Stimulated activated CD4-positive, alpha-beta T cell treated with anti-CD3 and anti-CD28 coated beads, Interleukin-1b, Interleukin-23, amount 100 ng/mL, for 48 hours (primary cell): Measurements from ENCODE around the gene UGT2B28.
"Not testable (repeated sequence)": the region's sequence is repeated elsewhere in the genome, so short reads cannot be mapped to it uniquely, and the experiment has no call there.

Source experiments
- DNase-seq: peaks from one replicate; pipeline ENCODE4 v3.0.0-alpha.2; 2020

The UGT2B28 gene

DNA sequence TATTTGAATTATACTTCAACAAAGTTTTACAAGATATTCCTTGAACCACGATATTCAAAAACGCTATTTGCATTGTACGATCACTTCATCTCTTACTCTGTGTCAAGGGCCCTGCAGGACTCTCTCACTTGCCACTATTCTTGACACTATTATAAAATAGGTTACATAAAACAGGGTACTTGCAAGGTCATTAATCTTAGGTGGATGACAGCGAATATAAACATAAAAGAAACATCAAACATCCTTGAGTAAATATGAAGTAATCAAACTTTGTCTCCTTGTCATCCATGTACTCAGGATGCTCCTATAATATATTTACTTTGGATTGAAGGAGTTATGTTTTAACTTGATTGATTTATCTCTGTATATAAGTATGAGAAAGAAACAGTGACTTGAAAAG lies at the start of gene UGT2B28:
Gene UGT2B28 (plus strand): TSS at position 395 of the 400 bp plus-strand sequence. CDS start 26 bp downstream, outside the sequence.
- not testable (repeated sequence) for DNase-seq

DNA sequence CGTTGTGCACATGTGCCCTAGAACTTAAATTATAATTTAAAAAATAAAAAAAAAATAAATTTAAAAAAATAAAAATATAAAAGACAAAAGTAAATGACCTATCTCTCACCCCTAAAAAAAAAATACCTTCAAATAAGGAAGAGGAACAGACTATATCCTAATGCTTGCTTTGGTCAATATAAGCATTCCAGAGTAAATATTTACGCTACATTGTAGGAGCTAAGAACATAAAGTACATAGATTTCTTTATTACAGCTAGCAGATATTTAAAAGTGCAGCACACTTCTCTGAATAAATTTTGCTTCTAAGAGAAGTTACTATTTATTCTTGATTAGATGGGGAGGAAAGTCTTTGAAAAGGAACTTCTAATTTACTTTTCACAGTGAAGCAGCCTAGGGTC lies 41.2 kb upstream of the UGT2B28 start:
- no peak for DNase-seq

DNA sequence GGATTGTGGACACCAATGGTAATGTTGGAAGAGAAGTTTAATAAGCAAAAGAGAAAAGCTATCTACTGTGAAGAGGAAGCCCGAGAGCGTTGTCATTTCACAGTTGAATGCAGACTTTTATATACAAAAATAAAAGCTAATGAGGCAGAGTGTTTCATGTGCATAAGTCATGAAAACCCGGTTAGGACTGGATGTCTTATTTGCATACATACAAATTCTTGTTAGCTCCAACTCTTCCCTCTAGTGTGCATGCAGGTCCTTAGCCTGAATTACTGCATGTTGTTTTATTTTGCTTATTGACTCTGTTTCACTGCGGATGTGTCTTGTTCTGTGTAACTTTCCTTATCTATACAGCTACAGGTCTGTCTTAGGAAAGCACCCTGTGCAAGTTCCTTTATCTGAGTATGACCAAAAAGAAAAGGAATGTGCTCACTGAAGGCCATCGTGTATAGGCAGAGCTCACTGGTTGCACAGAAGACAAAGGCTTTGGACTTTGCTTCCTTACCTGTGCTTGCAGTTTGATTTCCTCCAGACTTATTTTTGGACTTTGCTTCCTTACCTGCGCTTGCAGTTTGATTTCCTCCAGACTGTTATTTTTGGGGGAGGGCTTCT lies 40.6 kb upstream of the UGT2B28 start:
- no peak for DNase-seq

DNA sequence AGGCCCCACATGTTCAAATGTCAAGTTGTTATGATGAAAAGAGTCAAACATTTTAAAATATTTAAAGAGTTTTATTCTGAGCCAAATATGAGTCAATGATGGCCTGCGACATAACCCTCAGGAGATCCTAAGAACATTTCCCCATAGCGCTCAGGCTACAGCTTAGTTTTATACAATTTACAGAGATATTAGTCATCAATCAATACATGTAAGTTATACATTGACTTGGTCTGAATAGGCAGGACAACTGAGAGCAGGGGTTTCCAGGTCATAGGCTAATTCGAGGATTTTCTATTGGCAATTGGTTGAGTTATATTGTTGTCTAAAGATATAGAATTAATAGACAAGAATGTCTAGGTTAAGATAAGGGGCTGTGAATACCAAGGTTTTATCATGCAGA lies 39.5 kb upstream of the UGT2B28 start:
- DNase-seq: not testable (repeated sequence)

DNA sequence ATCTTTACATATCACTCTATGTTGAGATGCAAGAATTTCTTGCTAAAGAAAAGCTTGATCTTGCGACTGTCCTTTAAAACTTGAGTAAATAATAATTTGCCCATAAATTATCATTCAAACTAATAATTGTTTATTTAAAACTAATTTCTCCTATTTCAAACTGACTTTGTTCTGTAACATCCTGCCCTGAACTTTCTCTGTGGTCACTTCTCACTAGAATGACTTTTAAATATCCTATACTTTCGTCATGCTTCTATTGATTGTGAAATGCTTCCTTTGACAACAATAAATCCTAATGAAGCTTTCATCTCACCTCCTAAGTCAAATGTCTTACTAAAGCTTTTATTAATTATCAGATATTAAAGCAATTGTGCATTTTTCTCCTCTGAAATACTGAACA lies 38.5 kb upstream of the UGT2B28 start:
- DNase-seq: not testable (repeated sequence)

DNA sequence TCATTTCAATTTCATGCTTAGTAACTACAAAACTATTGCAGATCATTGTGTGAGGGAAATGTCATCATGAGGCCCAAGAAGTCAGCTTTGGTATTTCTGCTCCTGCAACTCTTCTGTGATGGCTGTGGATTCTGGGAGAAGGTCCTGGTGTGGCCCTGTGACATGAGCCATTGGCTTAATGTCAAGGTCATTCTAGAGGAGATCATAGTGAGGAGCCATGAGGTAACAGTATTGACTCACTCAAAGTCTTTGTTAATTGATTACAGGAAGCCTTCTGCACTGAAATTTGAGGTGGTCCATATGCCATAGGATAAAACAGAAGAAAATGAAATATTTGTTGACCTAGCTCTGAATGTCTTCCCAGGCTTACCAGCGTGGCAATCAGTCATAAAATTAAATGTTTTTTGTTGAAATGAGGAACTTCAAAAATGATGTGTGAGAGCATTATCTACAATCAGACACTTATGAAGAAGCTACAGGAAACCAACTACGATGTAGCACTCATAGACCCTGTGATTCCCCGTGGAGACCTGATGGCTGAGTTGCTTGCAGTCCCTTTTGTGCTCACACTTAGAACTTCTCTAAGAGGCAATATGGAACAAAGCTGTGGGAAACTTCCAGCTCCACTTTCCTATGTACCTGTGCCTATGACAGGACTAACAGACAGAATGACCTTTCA lies 37.6 kb upstream of the UGT2B28 start:
- DNase-seq: not testable (repeated sequence)

DNA sequence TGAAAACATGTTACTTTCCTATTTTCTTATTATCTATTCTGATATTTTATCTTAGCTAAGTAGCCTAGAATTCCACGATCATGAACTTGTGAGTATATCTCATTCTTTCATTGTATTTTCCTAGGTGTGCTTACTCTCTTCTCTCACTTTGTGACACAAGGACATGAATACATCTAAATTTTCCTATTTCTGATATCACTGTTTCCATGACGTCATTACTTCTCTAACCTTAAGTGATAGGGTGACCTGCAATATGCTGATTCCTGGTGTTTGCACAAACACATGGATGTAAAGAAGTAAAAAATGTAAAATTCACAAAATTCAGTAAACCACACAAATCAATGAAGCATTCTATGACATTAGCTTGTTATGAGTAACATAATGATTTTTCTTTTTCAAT lies 29.4 kb upstream of the UGT2B28 start:
- not testable (repeated sequence) for DNase-seq

DNA sequence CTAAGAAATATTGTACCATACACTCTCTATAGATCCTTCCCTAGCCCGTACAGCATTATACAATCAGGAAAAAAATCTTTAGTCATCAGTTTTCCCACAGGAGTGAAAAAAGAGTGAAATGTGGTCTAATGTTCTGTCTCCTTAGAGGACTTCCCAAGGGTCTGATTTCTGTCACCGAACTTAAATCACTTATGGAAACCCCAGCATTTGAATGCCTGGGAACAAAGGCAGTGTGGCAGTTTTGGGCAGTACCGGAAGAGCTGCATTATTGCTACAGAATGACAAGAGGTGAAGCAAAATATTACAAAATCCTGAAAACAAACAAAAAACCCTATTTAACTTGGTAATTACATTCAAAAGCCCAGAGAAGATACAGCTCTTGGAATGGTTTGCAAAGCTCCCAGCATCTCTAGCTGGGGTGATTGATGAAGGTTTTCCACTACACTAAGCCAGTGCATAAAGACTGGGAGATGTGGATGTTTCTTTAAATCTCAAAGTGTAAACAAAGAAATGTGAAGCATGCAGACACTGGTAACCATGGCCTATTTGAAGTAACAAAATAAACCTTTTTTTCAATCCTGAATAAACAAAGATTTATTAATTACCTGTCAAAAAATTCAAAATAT lies 27.0 kb upstream of the UGT2B28 start:
- DNase-seq: not testable (repeated sequence)

DNA sequence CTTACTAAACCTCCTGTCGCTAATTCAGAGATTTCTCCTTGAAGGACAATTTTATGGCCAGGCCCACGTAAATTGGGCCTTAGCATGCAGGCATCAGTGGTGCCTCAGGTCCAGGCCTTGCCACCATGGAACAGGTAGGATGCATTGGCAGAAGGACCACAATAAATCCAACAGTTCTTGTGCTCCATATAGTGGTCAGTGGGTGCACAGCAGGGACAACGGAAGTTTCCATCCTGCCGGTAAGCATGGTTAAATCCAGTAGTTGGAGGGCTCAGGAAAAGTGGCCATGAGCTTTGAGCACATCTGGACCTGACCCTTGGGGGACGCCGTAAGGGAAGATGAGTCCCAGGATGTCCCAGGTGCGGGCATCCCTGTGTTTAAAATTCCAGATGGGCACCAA lies 11.7 kb upstream of the UGT2B28 start:
- not testable (repeated sequence) for DNase-seq

DNA sequence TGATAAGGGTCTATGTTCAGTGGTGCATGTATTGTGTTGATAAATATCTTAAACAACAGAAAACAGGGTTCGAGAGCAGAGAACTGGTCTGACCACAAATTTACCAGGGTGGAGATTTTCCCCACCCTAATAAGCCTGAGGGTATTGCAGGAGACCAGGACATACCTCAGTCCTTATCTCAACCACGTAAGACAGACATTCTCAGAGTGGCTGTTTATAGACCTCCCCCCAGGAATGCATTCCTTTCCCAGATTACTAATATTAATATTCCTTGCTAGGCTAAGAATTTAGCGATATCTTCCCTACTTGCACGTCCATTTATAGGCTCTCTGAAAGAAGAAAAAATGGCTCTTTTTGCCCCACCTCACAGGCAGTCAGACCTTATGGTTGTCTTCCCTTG lies 16.1 kb downstream of the UGT2B28 start:
- not testable (repeated sequence) for DNase-seq

DNA sequence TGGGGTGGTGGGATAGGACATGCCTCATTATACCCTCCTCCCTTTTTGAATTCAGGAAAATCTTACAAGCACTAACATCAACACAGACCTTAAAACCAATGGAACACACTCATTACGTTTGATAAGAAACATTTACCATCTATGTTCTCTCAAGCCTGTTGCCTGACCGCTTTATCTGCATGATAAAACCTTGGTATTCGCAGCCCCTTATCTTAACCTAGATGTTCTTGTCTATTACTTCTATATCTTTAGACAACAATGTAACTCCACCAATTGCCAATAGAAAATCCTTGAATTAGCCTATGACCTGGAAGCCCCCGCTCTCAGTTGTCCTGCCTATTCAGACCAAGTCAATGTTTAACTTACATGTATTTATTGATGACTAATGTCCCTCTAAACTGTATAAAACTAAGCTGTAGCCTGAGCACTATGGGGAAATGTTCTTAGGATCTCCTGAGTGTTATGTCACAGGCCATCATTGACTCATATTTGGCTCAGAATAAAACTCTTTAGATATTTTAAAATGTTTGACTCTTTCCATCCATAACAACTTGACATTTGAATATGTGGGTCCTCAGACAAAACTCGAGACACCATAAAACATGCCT lies 28.3 kb downstream of the UGT2B28 start:
- not testable (repeated sequence) for DNase-seq

DNA sequence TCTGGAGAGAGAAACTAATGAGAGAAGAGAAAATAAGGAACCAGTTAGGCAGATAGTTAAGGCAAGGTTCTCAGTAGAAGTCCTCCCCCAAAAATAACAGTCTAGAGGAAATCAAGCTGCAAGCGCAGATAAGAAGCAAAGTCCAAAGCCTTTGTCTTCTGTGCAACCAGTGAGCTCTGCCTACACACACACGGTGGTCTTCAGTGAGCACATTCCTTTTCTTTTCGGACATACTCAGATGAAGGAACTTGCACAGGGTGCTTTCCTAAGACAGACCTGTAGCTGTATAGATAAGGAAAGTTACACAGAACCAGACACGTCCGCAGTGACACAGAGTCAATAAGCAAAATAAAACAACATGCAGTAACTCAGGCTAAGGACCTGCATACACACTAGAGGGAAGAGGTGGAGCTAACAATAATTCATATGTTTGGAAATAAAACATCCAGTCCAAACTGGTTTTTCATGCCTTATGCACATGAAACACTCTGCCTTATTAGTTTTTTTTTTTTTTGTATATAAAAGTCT lies 29.3 kb downstream of the UGT2B28 start:
- DNase-seq: not testable (repeated sequence)

DNA sequence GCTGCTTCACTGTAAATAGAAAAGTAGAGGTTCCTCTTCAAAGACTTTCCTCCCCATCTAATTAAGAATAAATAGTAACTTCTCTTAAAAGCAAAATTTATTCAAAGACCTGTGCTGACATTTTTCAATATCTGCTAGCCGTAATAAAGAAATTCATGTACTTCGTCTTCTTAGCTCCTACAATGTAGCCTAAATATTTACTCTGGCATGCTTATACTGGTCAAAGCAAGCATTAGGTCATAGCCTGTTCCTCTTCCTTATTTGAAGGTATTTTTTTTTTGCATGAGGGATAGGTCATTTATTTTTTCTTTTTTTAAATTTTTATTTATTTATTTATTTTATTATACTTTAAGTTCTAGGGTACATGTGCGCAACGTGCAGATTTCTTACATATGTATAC lies 30.0 kb downstream of the UGT2B28 start:
- not testable (repeated sequence) for DNase-seq

DNA sequence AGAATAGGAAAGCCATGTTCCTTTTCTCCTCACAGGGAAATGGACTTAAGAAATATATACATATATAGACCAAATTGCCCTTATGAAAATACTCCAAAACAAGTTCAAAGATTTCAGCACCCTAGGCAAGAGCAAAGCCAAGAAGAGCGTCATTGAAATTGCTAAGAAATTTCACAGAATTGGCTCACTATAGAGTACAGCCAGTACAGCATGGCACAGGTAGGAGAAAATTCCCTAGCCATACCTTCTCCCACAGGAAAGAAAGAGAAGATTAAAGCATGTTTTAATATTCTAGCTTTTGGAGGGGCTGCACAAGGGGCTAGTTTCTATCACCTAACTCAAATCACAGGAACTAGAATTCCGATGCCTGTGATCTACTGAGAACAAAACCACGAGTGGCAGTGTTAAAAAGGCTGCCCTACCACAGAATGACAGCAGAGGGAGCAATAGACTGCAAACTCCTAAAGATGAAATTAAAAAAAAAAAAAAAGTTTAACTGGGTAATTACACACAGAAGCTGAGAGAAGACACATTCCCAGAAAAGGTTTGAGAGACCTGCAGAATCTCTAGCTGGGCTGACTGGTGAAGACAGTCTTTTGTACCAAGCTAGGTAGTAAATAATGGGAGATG lies 37.5 kb downstream of the UGT2B28 start:
- not testable (repeated sequence) for DNase-seq

DNA sequence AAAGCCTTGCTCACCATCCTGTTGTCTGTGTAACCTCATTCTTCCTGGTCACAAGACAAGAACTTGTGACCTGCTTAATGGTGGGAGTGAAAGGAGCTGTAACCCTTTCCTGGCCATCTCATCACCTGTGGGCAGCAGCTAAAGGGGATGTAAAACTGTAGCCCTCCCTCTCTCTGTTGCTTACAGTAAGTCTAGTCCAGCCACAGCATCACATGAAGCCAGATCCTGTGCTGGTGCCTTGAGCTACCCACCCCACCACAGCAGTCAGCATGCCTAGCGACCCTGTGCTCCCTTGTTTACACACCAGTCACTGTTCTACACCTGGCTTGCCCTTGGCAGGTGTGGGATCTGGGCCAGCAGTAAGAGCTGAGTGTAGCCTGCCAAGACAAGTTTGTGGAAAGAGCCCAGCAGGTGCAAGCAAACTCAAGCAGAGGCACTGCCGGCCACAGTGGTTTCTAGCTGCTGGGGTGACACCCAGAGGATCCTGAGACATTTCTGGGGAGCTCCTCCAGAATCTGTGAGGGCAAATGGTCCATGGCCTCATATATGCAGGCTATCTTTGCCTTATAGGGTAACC lies 41.0 kb downstream of the UGT2B28 start:
- DNase-seq: no peak

DNA sequence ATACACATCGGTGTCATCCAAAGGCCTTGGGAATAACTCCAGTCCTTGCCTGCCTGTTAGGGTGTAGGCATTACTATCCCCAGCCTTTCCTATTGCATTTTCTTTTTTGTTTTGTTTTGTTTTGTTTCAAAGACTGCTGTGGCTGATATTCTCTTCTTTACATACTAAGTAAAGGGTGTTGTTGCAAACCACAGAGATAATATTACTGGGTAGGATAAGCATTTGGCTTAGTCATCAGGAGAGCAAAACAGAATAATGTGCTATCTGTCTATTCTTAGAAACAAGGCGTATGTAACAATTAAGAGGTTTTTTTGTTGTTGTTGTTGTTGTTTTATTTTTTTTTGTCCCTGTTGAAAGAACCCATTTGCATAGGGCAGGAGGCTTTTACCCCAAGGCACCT lies 41.8 kb downstream of the UGT2B28 start:
- DNase-seq: no peak

DNA sequence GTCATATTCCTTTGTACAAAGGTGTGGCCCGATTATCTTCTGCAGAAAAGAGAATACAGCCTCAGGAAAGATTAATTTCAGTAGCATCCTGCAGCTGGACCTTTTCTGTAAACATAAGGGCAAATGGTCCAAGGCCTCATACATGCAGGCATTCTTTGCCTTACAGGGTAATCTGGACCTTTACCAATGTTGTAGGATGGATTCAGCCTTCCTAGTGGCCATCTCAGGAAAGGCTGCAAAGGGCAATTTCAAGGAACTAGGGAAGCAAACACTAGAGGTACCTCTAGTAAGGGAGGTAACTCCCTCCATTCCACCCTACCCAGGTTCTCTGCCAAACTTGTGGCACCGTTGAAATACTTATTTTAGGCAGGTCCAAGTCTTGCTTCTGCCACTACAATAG lies 43.0 kb downstream of the UGT2B28 start:
- DNase-seq: no peak

DNA sequence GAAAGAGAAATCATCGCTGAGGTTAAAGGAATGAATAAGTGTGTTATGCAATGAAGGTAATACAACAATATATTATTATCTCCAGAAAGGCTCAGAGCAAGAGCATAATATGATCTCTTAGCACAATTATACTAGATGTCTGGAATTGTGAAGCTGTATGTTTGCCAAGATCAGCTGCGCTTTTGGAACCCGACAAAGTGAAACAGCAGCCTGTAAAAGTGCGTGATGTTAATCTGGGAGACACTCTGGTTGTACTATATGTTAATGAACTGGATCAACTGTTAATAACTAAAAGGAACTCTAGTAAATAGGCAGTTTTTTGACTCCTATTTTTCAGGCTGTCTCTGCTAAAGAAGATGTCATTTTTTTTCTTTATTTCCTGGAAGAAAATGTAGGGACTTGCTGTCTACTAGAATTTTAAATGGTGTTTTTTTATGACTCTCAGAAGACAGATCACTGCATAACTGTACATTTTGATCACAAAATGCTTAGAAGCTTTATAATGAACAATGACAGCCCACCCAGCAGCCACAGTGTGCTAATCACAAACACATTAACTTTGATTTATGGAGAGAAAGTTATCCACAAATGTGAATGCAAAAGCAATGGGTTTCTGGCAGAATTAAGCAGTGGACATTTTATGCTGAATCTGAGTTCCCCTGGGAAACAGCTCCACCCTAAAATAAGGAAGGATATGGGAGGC lies 50.2 kb downstream of the UGT2B28 start:
- DNase-seq: no peak

DNA sequence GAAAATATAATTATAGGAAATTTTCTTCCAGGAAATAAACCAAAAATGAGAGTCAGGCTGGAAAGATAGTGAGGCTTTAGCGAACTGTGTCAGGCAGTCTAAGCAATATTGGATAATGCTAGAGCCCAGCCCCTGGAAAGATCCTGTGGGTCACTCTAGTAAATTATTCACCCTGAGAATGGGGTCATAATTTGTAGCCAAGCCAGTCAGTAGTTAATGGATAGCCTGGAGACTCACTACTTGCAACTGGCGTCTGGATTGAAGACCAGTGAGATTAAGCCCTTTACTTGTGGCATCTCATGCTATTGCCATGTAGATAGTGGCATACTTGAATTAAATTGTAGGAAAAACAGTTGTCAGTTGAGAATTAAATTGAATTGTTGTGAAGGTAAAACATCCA lies 51.0 kb downstream of the UGT2B28 start:
- not testable (repeated sequence) for DNase-seq

DNA sequence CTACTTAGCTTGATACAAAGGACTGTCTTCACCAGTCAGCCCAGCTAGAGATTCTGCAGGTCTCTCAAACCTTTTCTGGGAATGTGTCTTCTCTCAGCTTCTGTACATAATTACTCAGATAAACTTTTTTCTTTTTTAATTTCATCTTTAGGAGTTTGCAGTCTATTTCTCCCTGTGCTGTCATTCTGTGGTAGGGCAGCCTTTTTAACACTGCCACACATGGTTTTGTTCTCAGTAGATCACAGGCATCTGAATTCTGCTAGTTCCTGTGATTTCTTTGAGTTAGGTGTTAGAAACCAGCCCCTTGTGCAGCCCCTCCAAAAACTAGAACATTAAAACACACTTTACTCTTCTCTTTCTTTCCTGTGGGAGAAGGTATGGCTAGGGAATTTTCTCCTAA lies 55.2 kb downstream of the UGT2B28 start:
- not testable (repeated sequence) for DNase-seq

DNA sequence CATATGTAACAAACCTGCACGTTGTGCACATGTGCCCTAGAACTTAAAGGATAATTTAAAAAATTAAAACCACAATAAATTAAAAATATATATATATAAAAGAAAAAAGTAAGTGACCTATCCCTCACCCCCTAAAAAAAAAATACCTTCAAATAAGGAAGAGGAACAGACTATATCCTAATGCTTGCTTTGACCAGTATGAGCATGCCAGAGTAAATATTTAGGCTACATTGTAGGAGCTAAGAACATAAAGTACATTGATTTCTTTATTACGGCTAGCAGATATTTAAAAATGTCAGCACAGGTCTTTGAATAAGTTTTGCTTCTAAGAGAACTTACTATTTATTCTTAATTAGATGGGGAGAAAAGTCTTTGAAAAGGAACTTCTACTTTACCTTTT lies 62.8 kb downstream of the UGT2B28 start:
- not testable (repeated sequence) for DNase-seq
